Caco-2 (cell line): ENCODE measurements around the gene CAMK1D. TPM values are rescaled to one million over a fixed set of nuclear protein-coding genes. Genes with fewer than 3 reads are reported as not detected.

Source experiments
- BruUV-seq: library from RNA; stranded (reverse); fragments of 400-500 nt; replicated peaks from 2 replicates; lab custom pipeline; 2021; lab: Mats Ljungman, UMichigan
- CTCF ChIA-PET: fragments of 300-600 bp; sonication (Branson Sonifier 250); formaldehyde crosslinking; loops from one replicate; lab custom pipeline; 2022; ENCODE audit warnings: antibody characterized with exemption; lab: Charles Lee
- POLR2A ChIA-PET: fragments of 300-600 bp; sonication (Branson Sonifier 250); formaldehyde crosslinking; loops from one replicate; lab custom pipeline; 2022; ENCODE audit warnings: antibody characterized with exemption; lab: Charles Lee
- DNase-seq, 2 experiments: peaks; one replicate each; pipeline versions ENCODE4 v3.0.0 to v3.0.0-alpha.2; 2020 to 2022
- H3K27me3 ChIP-seq: replicated peaks from 2 replicates; pipeline ENCODE4 v1.6.0; 2011; ENCODE audit warnings: low read length; ENCODE audit not compliant: control insufficient read depth, insufficient read depth
- H3K36me3 ChIP-seq: 2 replicates; pipeline ENCODE4 v1.5.1; 2011; ENCODE audit warnings: low read length; ENCODE audit not compliant: control insufficient read depth, insufficient read depth
- H3K4me1 ChIP-seq: fragments of 250-450 bp; sonication (Bioruptor Pico); 2 replicates; pipeline ENCODE4 v1.5.1; 2020; ENCODE audit warnings: mild to moderate bottlenecking
- H3K4me3 ChIP-seq: 2 replicates; pipeline ENCODE4 v1.5.1; 2011; ENCODE audit warnings: low read depth, mild to moderate bottlenecking, control low read depth, low read length
- H3K9me3 ChIP-seq: fragments of 250-450 bp; sonication (Bioruptor Pico); 2 replicates; pipeline ENCODE4 v1.5.1; 2020; ENCODE audit warnings: mild to moderate bottlenecking, moderate library complexity
- H3K27ac Mint-ChIP-seq: one replicate; pipeline ENCODE4 v1.8.0; 2022; ENCODE audit warnings: mixed read lengths; ENCODE audit not compliant: unreplicated experiment
- H3K27me3 Mint-ChIP-seq: one replicate; pipeline ENCODE4 v1.8.0; 2022; ENCODE audit warnings: mixed read lengths; ENCODE audit not compliant: insufficient read depth, unreplicated experiment
- H3K36me3 Mint-ChIP-seq: one replicate; pipeline ENCODE4 v1.8.0; 2022; ENCODE audit warnings: mild to moderate bottlenecking, mixed read lengths; ENCODE audit not compliant: insufficient read depth, unreplicated experiment
- H3K4me1 Mint-ChIP-seq: one replicate; pipeline ENCODE4 v1.8.0; 2022; ENCODE audit warnings: low read depth, mixed read lengths; ENCODE audit not compliant: unreplicated experiment
- H3K4me3 Mint-ChIP-seq: one replicate; pipeline ENCODE4 v1.8.0; 2022; ENCODE audit warnings: mild to moderate bottlenecking, moderate library complexity, mixed read lengths; ENCODE audit not compliant: unreplicated experiment
- H3K9me3 Mint-ChIP-seq: one replicate; pipeline ENCODE4 v1.8.0; 2022; ENCODE audit warnings: mixed read lengths; ENCODE audit not compliant: unreplicated experiment
- intact Hi-C: fragments of 100-400 bp; cut with micrococcal nuclease; formaldehyde crosslinking; loops from one replicate; pipeline ENCODE4 v1.10.0; 2022; ENCODE audit not compliant: unreplicated experiment
- total RNA-seq: library from RNA; stranded (reverse); gene quantifications from 2 replicates; pipeline ENCODE4 v1.2.3, GENCODE V29; 2022
- TF ChIP-seq, protein P1 (sequence below), 2 experiments: fragments of 200-600 bp in 1 of 2; IDR thresholded peaks; 1 replicate in 1 of 2; 2 replicates in 1 of 2; pipeline versions ENCODE4 v1.5.1 to v1.8.0; 2011 to 2022; ENCODE audit warnings: antibody characterized with exemption in 1 of 2, control low read depth in 1 of 2, inconsistent platforms in 1 of 2, low read depth in 1 of 2, low read length in 1 of 2, mild to moderate bottlenecking in 1 of 2, moderate library complexity in 1 of 2; ENCODE audit not compliant: insufficient read depth in 1 of 2, severe bottlenecking in 1 of 2, unreplicated experiment in 1 of 2

The CAMK1D gene
- total RNA-seq, 1 experiment from 2014 or later, result 10.9 TPM

DNA sequence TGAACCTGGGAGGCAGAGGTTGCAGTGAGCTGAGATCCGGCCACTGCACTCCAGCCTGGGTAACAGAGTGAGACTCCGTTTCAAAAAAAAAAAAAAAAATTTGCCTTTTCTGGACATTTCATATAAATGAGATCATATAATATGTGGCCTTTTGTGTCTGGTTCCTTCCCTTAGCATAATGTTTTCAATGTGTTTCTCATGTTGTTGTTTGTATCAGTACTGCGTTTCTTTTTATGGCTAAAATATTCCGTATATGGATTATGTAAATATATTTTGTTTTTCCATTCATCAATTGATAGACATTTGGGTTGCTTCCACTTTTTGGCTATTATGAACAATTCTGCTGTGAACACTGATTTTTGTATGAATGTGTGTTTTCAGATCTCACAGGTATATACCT lies 394.6 kb downstream of the CAMK1D start:
- Mint-ChIP-seq H3K9me3 (peaks cover 2% of the 10 kb centered on the region), H3K4me1 (peaks cover 12% of the 10 kb centered on the region), H3K36me3 (peaks cover under 1% of the 10 kb centered on the region), H3K4me3 (no peak overlapping the region), H3K27me3 (no peaks in the 10 kb centered on the region), H3K27ac (no peak overlapping the region)
- ChIA-PET CTCF (interaction anchor here (0.6 kb wide), 1 partner anchor 400 kb away, joined by 4 read pairs; no protein-coding TSS in a partner anchor), POLR2A (no interaction called here)
- BruUV-seq, result no TSS peak
- no peaks in the 10 kb centered on the region for H3K27me3 ChIP-seq
- TF ChIP-seq, protein P1, sequence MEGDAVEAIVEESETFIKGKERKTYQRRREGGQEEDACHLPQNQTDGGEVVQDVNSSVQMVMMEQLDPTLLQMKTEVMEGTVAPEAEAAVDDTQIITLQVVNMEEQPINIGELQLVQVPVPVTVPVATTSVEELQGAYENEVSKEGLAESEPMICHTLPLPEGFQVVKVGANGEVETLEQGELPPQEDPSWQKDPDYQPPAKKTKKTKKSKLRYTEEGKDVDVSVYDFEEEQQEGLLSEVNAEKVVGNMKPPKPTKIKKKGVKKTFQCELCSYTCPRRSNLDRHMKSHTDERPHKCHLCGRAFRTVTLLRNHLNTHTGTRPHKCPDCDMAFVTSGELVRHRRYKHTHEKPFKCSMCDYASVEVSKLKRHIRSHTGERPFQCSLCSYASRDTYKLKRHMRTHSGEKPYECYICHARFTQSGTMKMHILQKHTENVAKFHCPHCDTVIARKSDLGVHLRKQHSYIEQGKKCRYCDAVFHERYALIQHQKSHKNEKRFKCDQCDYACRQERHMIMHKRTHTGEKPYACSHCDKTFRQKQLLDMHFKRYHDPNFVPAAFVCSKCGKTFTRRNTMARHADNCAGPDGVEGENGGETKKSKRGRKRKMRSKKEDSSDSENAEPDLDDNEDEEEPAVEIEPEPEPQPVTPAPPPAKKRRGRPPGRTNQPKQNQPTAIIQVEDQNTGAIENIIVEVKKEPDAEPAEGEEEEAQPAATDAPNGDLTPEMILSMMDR (IDR thresholded peaks at IDR 0.05; ENCODE audit: insufficient read depth in 1 of 2, low read depth in 1 of 2, low read length in 1 of 2, severe bottlenecking in 1 of 2, unreplicated experiment in 1 of 2), result no peak
- H3K4me1 ChIP-seq, result peaks cover 16% of the 10 kb centered on the region
- H3K4me3 ChIP-seq, result no peak overlapping the region
- H3K9me3 ChIP-seq, result no peaks in the 10 kb centered on the region
- intact Hi-C loops, result no loop called here
- H3K36me3 ChIP-seq, result no peaks in the 10 kb centered on the region
- no peak for DNase-seq

GRCh38 chr10:12748186-12748585 lies 398.8 kb downstream of the CAMK1D start:
- ChIA-PET POLR2A (no interaction called here), CTCF (no interaction called here)
- intact Hi-C loops, result no loop called here
- Mint-ChIP-seq H3K4me3 (no peak overlapping the region), H3K27ac (peak overlapping the region; percentile 99), H3K9me3 (peaks cover 42% of the 10 kb centered on the region), H3K4me1 (peaks cover 32% of the 10 kb centered on the region), H3K36me3 (peaks cover 40% of the 10 kb centered on the region), H3K27me3 (peaks cover 4% of the 10 kb centered on the region)
- Histone ChIP-seq H3K4me3 (no peak overlapping the region), H3K36me3 (no peaks in the 10 kb centered on the region), H3K4me1 (peaks cover 38% of the 10 kb centered on the region), H3K9me3 (peaks cover 24% of the 10 kb centered on the region), H3K27me3 (no peaks in the 10 kb centered on the region)
- TF ChIP-seq, protein P1 (IDR thresholded peaks at IDR 0.05; ENCODE audit: insufficient read depth in 1 of 2, low read depth in 1 of 2, low read length in 1 of 2, severe bottlenecking in 1 of 2, unreplicated experiment in 1 of 2), result no peak
- no TSS peak for BruUV-seq
- DNase-seq, result no peak

DNA sequence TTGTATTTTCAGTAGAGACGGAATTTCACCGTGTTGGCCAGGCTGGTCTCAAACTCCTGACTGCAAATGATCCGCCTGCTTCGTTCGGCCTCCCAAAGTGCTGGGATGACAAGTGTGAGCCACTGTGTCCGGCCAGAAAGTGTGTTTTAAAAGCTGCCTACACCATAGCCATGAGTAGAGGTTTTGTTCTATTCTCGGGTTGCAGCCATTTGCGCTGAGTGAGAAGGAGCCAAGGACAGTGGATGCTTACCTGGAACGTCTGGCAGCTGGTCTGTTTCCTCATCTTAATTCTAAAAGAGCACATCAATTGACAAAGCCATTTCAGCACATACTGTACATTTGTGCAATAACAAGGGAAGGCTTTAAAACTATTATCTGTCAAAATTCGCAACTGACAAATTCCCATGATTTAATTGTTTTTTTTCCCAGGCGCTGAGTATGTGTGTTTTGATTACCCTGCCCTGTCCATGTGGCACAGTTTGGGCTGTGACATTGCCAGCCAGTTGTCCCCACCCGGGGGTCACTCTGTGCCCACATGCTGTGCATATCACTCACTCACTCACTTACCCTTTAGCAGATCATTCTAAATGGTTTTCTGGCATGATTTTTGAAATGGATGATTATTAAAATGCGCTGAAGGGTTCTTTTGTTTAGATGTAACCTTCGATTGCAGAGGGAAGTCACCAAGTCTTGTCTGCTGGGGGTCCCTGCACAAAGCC lies 400.6 kb downstream of the CAMK1D start:
- Mint-ChIP-seq H3K9me3 (peaks cover 42% of the 10 kb centered on the region), H3K4me1 (peaks cover 32% of the 10 kb centered on the region), H3K4me3 (peak overlapping the region; percentile 72), H3K27ac (peak overlapping the region; percentile 99), H3K36me3 (peaks cover 40% of the 10 kb centered on the region), H3K27me3 (peaks cover 4% of the 10 kb centered on the region)
- ChIA-PET CTCF (no interaction called here), POLR2A (interaction anchor here (1.4 kb wide), 1 partner anchor 23 kb away, joined by 6 read pairs; no protein-coding TSS in a partner anchor)
- intact Hi-C loops, result no loop called here
- Histone ChIP-seq H3K36me3 (no peaks in the 10 kb centered on the region), H3K27me3 (no peaks in the 10 kb centered on the region), H3K9me3 (peaks cover 25% of the 10 kb centered on the region), H3K4me3 (no peak overlapping the region), H3K4me1 (peaks cover 38% of the 10 kb centered on the region)
- BruUV-seq, result no TSS peak
- TF ChIP-seq, protein P1 (IDR thresholded peaks at IDR 0.05; ENCODE audit: insufficient read depth in 1 of 2, low read depth in 1 of 2, low read length in 1 of 2, severe bottlenecking in 1 of 2, unreplicated experiment in 1 of 2), result no peak
- no peak for DNase-seq
